ENCODE data around the gene SPAG8. TPM values are rescaled to one million over a fixed set of nuclear protein-coding genes. Genes with fewer than 3 reads are reported as not detected.

Gene SPAG8
- total and polyA plus RNA-seq, 2 experiments from 2014 or later: 0.45 TPM

GRCh38 chr9:35852267-35852815 is 40.3 kb upstream of the SPAG8 start:
- H3K36me3 ChIP-seq (ENCODE audit: insufficient read depth): no peaks in the 10 kb centered on the region
- H3K4me1 Mint-ChIP-seq: no peaks in the 10 kb centered on the region; the same call in 2 of the 3 replicates
- no peak overlapping the region for H3K4me2 ChIP-seq
- no peaks in the 10 kb centered on the region for H3F3A ChIP-seq (replicated peaks; ENCODE audit: low read depth)
- H3K4me3 Mint-ChIP-seq: no peak overlapping the region
- H3K36me3 Mint-ChIP-seq (ENCODE audit: low read depth): peaks cover 3% of the 10 kb centered on the region; the same call in 2 of the 3 replicates
- no peaks in the 10 kb centered on the region; the same call in 1 of the 2 replicates for H3K4me1 ChIP-seq (ENCODE audit: insufficient read depth)
- DNase-seq (ENCODE audit: low spot score): no peak
- H3K27ac Mint-ChIP-seq: no peak overlapping the region
- H3K4me3 ChIP-seq: no peak overlapping the region
- H3K27ac ChIP-seq (ENCODE audit: low read depth): no peak overlapping the region
- H3K9me2 ChIP-seq (ENCODE audit: insufficient read depth): no peaks in the 10 kb centered on the region
- no peaks in the 10 kb centered on the region for H4K20me1 ChIP-seq (replicated peaks; ENCODE audit: insufficient read depth)
- ATAC-seq: no peak
- no peaks in the 10 kb centered on the region for H3K79me2 ChIP-seq (replicated peaks; ENCODE audit: insufficient read depth)
- H3K27me3 Mint-ChIP-seq (ENCODE audit: insufficient read depth, low read depth, poor library complexity): peaks cover 2% of the 10 kb centered on the region
- H3K9me3 Mint-ChIP-seq: no peaks in the 10 kb centered on the region
- no peak overlapping the region for H2AFZ ChIP-seq
- no peak for TF ChIP-seq EZH2phosphoT487 (IDR thresholded peaks at IDR 0.05; ENCODE audit: unreplicated experiment)
- no peak for TF ChIP-seq NANOG (IDR thresholded peaks at IDR 0.05; ENCODE audit: borderline replicate concordance)
- TF ChIP-seq EZH2 (IDR thresholded peaks at IDR 0.05; ENCODE audit: low read depth, unreplicated experiment): no peak
- peaks cover 2% of the 10 kb centered on the region; the same call in 1 of the 2 replicates for H3K27me3 ChIP-seq (ENCODE audit: insufficient read depth)

- Histone ChIP-seq H4K20me1 (replicated peaks; ENCODE audit: insufficient read depth) (no peaks in the 10 kb centered on the region), H3K9me2 (ENCODE audit: insufficient read depth) (no peaks in the 10 kb centered on the region), H3K4me1 (ENCODE audit: insufficient read depth) (peaks cover 31% of the 10 kb centered on the region), H3K4me3 (no peak overlapping the region), H3K27ac (ENCODE audit: low read depth) (no peak overlapping the region), H3K79me2 (replicated peaks; ENCODE audit: insufficient read depth) (no peaks in the 10 kb centered on the region), H2AFZ (no peak overlapping the region), H3F3A (replicated peaks; ENCODE audit: low read depth) (no peaks in the 10 kb centered on the region; the same call in 1 of the 2 replicates), H3K36me3 (ENCODE audit: insufficient read depth) (no peaks in the 10 kb centered on the region), H3K4me2 (no peak overlapping the region), H3K27me3 (ENCODE audit: insufficient read depth) (peaks cover 10% of the 10 kb centered on the region; the same call in 1 of the 2 replicates)
- no peaks in the 10 kb centered on the region for H3K9me3 Mint-ChIP-seq
- H3K27ac Mint-ChIP-seq: no peak overlapping the region
- DNase-seq (ENCODE audit: low spot score): no peak
- H3K4me3 Mint-ChIP-seq: no peak overlapping the region
- H3K4me1 Mint-ChIP-seq: peaks cover 28% of the 10 kb centered on the region
- ATAC-seq: no peak
- peaks cover 3% of the 10 kb centered on the region; the same call in 2 of the 3 replicates for H3K36me3 Mint-ChIP-seq (ENCODE audit: low read depth)
- H3K27me3 Mint-ChIP-seq (ENCODE audit: insufficient read depth, low read depth, poor library complexity): peaks cover 10% of the 10 kb centered on the region
- TF ChIP-seq REST (IDR thresholded peaks at IDR 0.05; ENCODE audit: unreplicated experiment) (no peak), ZNF331 (CRISPR knock-in tag; IDR thresholded peaks at IDR 0.05; ENCODE audit: low read depth) (no peak), ETS1 (IDR thresholded peaks at IDR 0.05) (no peak), CTCF (conservative IDR thresholded peaks at IDR 0.05; ENCODE audit: low read depth in 2 of 2) (no peak)
Observed at GRCh38 chr9:35847792-35848572, 35.9 kb upstream of the SPAG8 start.

Data from GM23338 (cell line).